GM19463 (cell line): Measurements from ENCODE around the gene PCDH12.
A peak's percentile ranks its signal among the peaks of the same experiment; 100 is the strongest.

ENCODE experiments used
- ATAC-seq: cut with Tn5 transposase; IDR thresholded peaks from one replicate; pipeline ENCODE4 v1.9.1; 2021; ENCODE audit warnings: mild to moderate bottlenecking, moderate library complexity; ENCODE audit not compliant: unreplicated experiment

PCDH12 gene

DNA sequence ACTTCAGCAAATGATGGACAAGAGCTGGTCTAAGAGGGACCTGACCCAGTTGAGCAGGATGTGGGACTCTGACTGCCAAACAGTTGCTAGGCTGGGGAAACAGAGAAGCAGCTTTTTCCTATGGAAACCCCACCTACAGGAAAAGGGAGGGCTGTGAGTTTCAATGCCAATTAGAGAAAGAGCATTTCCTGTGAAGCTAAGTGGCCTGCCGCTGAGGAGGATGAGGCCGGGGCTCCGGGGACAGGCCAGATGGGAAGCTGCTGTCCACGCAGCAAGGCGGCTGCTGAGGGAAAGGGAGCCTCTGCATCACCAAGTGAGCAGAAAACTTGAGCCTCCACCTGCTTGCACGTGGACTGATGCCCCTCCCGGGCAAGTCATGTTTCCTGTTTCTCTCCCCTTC lies at the start of gene PCDH12:
Gene PCDH12 (minus strand): TSS at position 90 of the 400 bp plus-strand sequence. CDS start 351 bp downstream, outside the sequence.
- no peak for ATAC-seq

DNA sequence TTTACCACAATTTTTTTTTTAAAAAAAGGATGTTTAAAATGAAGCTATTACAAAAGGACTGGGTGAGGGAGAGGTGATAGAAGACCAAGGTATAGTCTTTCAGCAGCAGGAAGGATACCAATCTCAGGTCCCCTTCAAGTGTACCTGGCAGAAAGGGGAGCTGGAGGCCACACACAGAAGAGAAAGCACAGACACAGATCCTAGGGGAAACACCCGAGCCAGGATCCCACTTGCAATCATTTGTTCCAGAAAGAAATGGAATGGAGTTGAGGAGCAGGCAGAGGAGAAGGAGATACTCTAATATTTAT lies 49.2 kb upstream of the PCDH12 start:
- no peak for ATAC-seq

DNA sequence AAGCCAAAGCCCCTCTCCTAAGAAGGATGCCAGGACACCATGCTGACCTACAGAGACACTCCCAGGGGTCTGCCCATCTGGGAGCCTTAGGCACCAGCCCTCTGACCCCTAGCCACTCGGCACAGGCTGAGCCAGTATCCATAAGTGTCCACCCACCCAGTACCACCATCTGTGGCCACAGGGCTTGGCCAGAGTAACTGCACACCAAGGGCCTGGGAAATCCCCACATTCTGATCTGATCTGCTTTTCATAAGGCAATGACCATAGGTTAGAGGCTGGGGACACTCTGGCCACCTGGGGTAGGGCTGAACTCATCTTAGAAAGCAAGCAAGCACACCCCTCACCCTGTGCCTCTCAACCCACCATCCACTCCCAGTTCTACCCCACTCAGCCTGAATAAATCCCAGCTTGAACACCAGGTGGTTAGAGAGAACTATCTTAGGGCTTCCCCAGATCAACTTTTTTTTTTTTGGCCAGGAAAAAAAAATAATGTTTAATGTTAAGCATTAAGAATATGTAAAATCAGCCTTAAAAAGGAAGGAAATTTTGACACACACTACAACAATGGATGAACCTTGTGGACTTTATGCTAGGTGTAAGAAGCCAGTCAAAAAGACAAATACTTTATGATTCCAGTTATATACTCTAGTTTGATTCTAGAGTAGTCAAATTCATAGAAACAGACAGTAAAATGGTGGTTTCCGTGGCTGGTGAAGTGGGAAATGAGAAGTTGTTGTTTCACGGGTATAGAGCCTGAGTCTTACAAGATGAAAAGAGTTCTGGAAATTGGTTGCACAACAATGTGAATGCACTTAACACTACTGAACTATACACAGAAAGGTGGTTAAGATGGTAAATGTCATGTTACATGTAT lies 48.6 kb upstream of the PCDH12 start:
- no peak for ATAC-seq

DNA sequence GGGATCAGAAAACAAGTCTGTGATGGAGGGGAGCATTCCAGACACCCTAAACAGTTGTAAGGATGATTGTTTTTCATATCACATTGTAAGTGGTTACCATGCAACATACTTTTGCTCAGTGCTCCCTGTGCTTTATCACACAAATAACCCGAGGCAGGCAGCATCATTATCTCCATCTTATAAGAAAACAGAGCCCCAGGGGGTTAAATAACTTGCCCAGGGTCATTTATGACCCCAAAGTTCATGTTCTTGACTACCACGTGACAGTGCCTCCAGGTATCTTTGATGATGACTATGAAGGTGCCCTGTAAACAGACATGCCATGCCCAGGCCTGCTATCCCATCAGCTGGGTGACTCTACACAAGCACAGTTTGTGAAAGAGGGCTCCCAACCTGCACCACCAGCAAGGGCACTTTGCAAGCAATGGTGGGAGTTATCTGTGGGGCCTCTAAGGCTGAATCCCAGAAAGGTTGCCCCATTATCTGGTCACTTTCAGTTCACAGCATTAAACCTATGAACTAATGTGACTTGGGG lies 45.3 kb upstream of the PCDH12 start:
- ATAC-seq = no peak

DNA sequence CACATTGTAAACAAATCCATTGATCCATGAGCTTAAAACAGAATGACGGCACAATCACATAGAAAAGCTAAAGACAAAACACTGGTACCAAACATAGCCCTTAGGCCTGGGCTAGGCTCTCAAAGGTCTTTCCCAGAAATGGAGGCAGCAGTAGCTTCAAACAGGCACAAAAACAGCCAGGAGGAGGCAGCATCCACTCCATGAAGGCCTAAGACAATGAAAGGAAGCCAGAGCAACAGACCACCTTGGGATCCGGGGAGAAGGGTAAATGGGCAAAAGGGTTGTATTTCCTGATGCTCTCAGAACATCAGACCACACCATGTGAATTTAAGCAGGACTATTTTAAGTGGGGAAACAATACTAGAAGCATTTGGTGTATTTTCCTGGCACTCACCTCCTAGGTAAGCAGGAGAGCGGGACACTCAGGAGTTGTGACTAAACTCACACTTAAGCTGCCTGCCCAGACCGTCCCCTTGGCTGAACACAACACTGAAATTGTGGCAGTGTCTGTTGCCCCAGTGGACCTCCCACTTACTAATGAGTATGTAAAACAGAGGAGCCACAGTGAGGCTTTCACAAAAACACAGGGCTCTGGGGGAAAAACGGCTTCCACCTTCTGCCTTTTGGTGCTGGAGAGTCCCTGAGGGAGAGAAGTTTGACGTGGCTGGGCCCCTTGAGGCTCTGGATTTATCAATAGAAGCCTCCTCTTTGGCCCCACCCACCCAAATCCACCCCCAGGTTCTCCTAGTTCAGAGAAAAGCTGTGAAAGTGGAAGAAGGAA lies 42.9 kb upstream of the PCDH12 start:
- ATAC-seq = peak; percentile 65

DNA sequence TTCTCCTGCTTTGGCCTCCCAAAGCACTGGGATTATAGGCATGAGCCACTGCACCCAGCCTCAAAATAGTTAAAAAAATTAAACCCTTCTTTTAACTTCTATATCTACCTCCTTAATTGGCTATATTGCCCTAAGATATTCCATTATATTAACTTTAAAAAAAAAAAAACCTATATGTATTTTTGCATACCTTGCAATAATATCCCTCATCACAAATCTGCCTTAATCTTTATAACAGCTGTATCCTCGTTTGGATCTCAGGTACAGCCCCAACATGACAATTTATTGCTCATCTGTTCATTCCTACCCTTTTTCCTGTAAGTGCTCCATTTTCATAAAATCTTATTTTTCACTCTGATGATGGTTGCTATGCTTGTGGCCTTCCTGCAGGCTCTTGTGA lies 42.2 kb upstream of the PCDH12 start:
- no peak for ATAC-seq

DNA sequence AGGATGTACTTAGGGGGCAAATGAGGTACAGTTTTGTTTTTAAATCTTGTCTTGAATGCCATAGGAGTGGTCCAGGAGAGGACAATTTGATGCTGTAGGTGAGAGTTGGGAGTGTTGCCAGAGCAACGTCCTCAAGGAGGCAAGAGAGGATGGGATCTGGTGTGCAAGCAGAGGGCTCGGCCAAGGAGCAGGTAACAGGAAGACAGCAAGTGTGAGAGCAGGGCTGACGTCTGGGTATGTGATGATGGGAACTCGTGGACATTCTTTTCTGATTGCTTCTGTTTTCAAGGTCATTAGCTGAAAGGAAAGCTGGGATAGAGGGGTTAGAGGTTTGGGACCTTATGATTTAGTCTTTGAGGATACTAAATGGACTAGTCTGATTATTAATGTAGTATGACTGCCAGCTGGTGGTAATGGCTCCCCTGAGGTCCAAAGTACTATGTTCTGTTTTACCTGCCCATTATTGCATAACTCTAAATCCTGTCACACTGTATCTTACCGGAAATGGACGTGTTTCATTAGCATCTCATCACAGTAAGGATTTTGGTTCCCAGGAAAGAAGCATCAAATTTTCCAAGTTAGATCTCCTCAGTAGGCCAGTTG lies 39.5 kb upstream of the PCDH12 start:
- no peak for ATAC-seq

DNA sequence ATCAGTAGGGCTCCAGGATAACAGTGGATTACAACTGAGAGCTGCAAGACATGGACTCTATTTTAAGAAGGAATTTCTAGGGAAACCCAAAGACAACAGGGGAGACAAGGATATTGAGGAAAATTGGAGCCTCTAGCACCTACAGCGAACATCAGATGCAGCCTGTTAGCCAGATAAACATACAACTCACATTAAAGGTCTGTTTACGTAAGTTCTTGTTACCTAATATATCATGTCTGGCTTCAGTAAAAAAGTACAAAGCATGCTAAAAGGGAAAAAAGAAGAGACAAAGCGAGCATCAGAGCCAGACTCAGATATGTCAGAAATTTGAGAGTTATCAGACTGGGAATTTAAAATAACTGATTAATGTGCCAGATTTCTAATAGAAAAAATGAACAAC lies 37.7 kb upstream of the PCDH12 start:
- no peak for ATAC-seq

DNA sequence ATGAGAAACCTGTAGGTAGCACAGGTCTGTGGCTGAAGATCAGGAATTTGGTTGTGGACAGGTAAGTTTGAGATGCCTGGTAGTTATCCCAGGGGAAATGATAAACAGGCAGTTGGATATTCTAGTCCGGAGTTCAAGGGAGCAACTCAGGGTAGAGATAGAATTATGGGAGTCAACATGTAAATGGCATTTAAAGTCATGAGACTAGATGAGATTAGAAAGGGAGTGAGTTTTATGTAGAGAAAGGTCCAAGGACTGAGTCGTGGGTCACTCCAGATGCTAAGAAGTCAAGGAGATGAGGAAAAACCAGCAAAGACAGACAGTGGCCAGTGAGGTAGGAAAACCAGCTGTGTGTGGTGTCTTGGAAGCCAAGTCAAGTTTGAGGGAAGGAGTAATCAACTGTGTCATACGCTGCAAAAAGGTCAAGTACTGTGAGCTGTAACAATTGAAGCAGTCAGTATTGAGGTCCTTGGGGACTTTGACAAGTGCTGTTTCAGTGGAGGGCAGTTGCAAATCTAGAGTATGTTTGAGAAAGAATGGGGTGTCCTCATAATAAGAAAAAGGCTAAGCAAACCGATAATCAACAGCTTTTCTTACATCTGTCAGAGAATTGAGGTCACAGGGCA lies 36.6 kb upstream of the PCDH12 start:
- ATAC-seq = no peak

DNA sequence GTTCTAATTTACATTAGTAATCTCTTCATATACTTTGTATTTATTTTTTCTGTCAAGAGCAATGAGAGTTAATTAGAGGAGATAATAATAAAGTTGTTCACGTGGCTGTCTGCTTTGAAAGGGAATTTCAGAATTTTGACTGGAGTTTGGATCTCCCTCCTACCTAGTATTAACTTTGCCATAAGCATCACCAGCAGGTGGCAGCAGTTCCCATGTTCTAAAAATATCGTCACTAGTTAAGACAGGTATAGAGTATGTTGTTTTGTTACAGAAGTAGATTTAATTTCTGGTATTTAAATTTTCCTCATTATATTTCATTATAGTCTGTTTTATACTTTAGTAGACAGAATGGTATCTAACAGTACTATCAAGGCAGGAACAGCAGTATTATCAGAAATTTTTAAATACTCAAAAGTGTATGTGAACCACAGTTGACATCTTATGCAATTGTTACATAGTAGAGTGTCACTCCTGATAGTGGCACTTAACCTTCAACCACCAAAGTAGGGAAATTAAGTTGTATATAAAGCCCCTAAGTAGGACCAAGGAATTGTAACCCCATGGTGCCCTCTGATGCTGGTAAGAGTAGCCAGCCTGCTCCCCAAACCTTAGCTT lies 34.5 kb upstream of the PCDH12 start:
- ATAC-seq = peak; percentile 48

DNA sequence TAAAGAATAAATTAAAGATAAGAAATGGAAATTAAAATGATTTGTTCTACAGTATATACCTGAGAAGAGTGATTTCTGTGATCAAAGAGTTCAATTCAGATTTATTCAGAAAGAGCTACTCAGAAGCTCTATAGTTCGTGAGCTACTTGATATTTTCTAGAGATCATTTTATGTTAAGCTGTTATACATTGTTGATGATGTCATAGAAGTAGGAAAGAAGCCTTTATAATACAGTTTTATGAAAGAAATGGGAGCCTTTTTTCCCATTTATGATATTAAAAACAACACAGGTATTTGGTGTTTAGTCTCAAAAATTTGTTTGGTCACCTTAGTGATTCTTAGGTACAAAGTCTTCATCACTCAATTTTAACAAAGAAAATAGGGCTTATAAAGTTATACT lies 31.7 kb upstream of the PCDH12 start:
- ATAC-seq = no peak

DNA sequence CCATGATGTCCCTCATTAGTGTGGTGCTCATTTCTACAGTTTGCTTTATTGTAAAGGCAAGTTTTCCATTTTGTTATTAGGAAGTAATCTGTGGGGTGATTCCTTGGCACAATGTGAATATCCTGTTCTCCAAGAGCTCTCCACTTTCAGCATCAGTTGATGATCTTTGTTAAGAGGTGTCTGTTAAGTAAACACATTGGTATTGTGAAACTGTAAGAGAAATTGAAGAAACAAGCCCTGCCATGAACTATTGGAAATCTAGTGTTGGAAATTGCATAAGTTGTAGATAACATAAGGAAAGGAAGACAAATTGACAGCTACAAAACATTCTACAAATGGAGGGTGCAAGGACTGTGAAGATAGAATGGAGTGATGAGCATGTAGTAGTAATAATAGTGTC lies 28.1 kb upstream of the PCDH12 start:
- ATAC-seq = no peak

DNA sequence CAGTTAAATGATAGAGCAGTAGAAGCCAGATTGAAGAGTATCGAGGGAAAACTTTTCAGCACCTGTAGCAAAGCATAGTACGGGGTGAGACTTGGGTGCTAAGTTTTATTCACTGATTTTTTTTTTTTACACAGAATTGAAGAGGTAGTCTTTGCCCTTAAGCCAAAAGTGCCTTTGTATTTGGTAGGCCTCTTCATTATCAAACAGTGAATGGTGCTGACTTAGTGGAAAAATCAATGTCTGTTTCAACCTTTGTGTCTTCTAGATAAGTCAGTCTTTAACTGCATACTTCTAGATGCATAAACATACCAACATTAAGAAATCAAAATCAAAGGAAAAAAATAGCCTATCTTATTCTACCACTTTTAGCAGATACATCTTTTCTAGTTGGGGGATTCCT lies 24.6 kb upstream of the PCDH12 start:
- ATAC-seq = no peak

DNA sequence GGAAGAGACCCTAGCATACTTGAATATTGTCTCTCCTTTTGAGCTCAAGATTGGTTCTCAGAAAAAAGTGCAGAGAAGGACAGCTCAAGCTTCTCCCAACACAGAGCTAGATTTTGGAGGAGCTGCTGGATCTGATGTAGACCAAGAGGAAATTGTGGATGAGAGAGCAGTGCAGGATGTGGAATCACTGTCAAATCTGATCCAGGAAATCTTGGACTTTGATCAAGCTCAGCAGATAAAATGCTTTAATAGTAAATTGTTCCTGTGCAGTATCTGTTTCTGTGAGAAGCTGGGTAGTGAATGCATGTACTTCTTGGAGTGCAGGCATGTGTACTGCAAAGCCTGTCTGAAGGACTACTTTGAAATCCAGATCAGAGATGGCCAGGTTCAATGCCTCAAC lies 20.4 kb upstream of the PCDH12 start:
- no peak for ATAC-seq

DNA sequence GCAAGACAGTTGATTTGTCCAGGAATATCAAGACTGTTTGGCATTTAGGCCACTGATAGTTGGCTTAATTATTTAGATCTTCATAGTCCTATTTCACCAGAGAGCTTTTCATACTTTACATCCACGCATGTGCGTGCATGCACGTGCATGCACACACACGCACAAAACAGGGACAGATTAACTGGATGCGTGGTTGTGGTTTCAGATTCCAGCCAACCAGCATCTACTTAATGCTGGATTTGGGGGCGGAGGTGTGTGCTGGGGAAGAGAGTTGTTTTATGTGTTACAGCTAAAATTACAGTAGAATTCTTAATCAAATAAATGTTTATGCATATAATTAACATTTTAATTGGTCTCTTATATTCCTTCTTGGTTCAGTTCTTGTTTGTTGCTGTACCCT lies 18.2 kb upstream of the PCDH12 start:
- no peak for ATAC-seq

DNA sequence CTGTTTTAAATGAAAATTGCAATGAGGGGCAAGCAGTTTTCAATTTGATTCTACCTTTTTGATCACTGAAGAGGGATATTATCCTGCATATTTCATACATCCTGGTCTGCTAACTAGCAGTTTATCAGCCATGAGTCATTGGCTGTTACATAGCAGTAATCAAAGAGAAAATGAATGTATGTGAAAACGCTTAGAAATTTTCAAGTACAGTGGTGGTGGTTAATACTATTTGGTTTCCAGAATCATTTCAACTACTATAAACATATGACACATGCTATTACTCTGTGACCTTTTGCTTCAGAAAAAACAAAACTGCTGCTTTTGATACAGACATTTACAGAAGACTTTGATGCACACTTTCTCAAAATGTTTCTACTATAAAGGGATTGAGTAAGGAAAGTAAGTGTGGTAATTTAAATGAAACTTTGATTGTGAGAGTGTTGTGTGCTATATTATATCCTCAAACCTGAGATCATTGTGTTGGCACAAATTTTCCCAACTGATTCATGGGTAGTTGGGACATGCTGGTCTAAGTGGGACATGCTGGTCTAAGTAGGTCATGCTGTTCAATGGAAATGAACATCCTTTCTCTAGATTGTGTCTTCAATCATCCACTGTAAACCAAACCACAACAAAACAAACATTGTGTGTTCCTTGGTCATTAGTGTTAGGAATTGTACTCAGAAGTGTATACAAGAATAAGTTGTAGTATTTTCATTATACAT lies 16.0 kb upstream of the PCDH12 start:
- ATAC-seq = no peak

DNA sequence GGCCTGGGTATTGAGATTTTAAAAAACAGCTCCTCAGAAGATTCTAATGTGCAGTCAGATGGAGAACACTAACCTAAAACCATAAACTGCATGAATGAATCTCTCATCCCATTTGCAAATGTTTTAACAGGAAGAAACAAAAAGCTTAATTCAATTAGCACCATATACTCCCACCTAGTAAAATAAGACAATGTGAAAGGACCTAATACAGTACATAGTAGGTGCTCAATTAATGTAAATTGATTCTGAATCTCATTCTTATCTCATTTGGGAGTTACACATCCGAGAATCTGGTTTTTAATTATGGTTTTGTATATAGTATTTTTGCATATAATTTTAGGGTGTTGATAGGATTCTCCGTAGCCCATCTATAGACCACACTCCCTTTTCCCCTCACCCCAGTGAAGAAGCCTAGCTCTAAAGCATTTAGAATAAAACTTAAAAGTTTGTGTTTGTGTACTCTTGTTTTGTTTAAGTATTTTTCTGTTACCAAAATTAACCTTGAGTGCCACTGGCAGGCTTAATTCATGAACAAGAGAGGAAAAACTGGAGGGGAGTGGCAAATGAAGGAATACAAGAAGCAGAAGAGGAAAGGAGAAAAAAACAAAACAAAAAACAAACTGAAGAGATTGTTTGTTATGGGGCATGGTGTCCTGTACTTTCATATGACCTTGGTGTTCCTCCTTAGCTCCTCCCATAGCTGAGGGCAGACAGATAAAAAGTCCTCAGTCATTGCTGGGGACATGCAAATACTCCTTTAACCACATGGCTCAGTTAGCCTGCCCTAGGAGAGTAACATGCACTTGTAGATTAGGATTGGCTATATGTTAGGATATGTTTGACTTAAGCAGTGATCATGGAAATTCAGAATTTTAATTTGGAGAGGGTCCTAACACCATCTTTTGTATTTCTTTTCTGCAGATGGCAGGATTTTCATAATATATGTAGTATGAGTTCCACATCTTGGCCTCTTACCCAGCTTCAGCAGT lies 12.1 kb upstream of the PCDH12 start:
- ATAC-seq = peak; percentile 48

DNA sequence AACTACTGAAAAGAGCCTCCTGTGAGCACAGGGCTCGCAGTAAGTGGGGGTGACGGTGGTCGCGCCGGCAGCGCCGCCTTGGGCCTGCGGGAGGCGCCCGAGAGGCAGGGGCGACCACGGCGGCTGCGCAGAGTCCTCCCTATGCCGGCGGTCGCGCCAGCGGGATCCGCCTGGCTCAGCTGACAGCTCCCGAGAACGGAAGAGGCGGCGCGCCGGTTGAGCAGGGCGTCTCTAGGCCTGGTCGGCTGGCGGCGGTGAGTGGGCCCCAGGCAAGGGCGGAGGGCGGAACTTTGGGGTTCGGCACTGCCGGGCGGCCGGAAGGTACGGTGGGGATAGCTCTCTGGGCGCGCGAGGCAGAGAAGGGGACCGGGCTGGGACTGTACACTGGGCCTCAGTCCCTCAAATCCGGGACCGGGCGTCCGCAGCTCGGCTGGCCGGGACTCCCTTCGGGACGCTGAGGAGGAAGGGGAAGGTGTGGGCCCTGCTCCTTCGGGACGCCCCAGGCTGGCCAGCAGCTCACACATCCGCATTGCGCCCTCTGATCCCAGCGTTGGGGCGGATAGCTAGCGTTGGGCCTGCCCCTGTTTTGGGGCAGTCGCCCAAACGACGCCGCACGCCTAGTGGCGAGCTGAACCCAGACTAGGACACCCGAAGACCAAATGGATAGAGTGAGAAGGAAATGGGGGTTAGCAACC lies 11.1 kb upstream of the PCDH12 start, which contains the start of gene RNF14:
Gene RNF14 (plus strand): TSS at position 192 of the 695 bp plus-strand sequence. CDS start 4,484 bp downstream, outside the sequence.
- peak; percentile 89 for ATAC-seq
